Superior temporal gyrus (tissue), 1 donor: ENCODE measurements around the gene RBBP8NL.

Experiments used
- DNase-seq: peaks from one replicate; pipeline ENCODE4 v3.0.0-alpha.2; 2016; ENCODE audit errors: extremely low spot score

The RBBP8NL gene

GRCh38 chr20:62427172-62428001, at the start of gene RBBP8NL:
Gene RBBP8NL (minus strand): TSS chr20:62427539. CDS start chr20:62419647, 7,892 bp downstream.
- no peak for DNase-seq

GRCh38 chr20:62476056-62476838, 48.9 kb upstream of the RBBP8NL start:
- no peak for DNase-seq

GRCh38 chr20:62475772-62476055, 48.4 kb upstream of the RBBP8NL start, which contains the start of gene GATA5:
Gene GATA5 (minus strand): TSS chr20:62475995. CDS start chr20:62475521, 474 bp downstream.
- DNase-seq = no peak

- DNase-seq = no peak
Observed at GRCh38 chr20:62475027-62475771, 47.9 kb upstream of the RBBP8NL start.

GRCh38 chr20:62474604-62475026, 47.3 kb upstream of the RBBP8NL start:
- no peak for DNase-seq

- DNase-seq = no peak
Observed at GRCh38 chr20:62473717-62474603, 46.6 kb upstream of the RBBP8NL start.

GRCh38 chr20:62472941-62473585, 45.7 kb upstream of the RBBP8NL start:
- DNase-seq = no peak

GRCh38 chr20:62472138-62472940, 45.0 kb upstream of the RBBP8NL start:
- no peak for DNase-seq

GRCh38 chr20:62470459-62470858, 43.1 kb upstream of the RBBP8NL start:
- DNase-seq = no peak

GRCh38 chr20:62470001-62470400, 42.7 kb upstream of the RBBP8NL start:
- DNase-seq = no peak

- DNase-seq = no peak
Observed at GRCh38 chr20:62469352-62469751, 42.0 kb upstream of the RBBP8NL start.

- DNase-seq = no peak
Observed at GRCh38 chr20:62466806-62467537, 39.6 kb upstream of the RBBP8NL start.

GRCh38 chr20:62466072-62466760, 38.9 kb upstream of the RBBP8NL start:
- no peak for DNase-seq

- no peak for DNase-seq
Observed at GRCh38 chr20:62464990-62465389, 37.7 kb upstream of the RBBP8NL start.

GRCh38 chr20:62464425-62464770, 37.1 kb upstream of the RBBP8NL start:
- no peak for DNase-seq

GRCh38 chr20:62463651-62464424, 36.5 kb upstream of the RBBP8NL start:
- no peak for DNase-seq

- no peak for DNase-seq
Observed at GRCh38 chr20:62462976-62463592, 35.7 kb upstream of the RBBP8NL start.
